Heart right ventricle (tissue), 16 donors: ENCODE measurements around the gene SOX8. TPM values are rescaled to one million over a fixed set of nuclear protein-coding genes. Genes with fewer than 3 reads are reported as not detected.

ENCODE experiments used
- ATAC-seq, 8 donors: fragments of 200-7000 bp; cut with Tn5 transposase; one replicate each; pipeline ENCODE4 v1.9.1; 2020; ENCODE audit warnings: mild to moderate bottlenecking in 8 of 8, moderate library complexity in 8 of 8, moderate number of reproducible peaks in 1 of 8
- DNase-seq, 2 donors: peaks; one replicate each; pipeline ENCODE4 v3.0.0-alpha.2; 2020
- H3K27ac ChIP-seq, 10 donors: fragments of 200-600 bp; sonication (generic) in 2 of 10; one replicate each; pipeline versions ENCODE4 v1.5.0 to v1.8.0; 2020 to 2022; ENCODE audit warnings: mild to moderate bottlenecking in 3 of 10
- H3K27me3 ChIP-seq, 7 donors: fragments of 200-600 bp; one replicate each; pipeline ENCODE4 v1.8.0; 2021 to 2022; ENCODE audit warnings: mild to moderate bottlenecking in 2 of 7
- H3K36me3 ChIP-seq, 9 donors: fragments of 200-600 bp; sonication (generic) in 1 of 9; one replicate each; pipeline versions ENCODE4 v1.5.0 to v1.8.0; 2020 to 2022; ENCODE audit warnings: mild to moderate bottlenecking in 2 of 9
- H3K4me1 ChIP-seq, 9 donors: fragments of 200-600 bp; sonication (generic) in 1 of 9; one replicate each; pipeline versions ENCODE4 v1.5.0 to v1.8.0; 2020 to 2022; ENCODE audit warnings: mild to moderate bottlenecking in 4 of 9
- H3K4me3 ChIP-seq, 10 donors: fragments of 200-600 bp; sonication (generic) in 2 of 10; one replicate each; pipeline versions ENCODE4 v1.5.0 to v1.8.0; 2020 to 2022; ENCODE audit warnings: mild to moderate bottlenecking in 7 of 10, moderate library complexity in 2 of 10
- H3K9me3 ChIP-seq, 11 donors: fragments of 200-600 bp in 10 of 11; sonication (generic) in 2 of 11; one replicate each; pipeline versions ENCODE4 v1.5.0 to v1.8.0; 2013 to 2022; ENCODE audit warnings: mild to moderate bottlenecking in 2 of 11, control low read depth in 1 of 11, moderate library complexity in 1 of 11
- CTCF ChIP-seq, 9 donors: fragments of 200-600 bp; sonication (generic) in 2 of 9; IDR thresholded peaks; one replicate each; pipeline versions ENCODE4 v1.5.0 to v1.8.0; 2021 to 2022; ENCODE audit warnings: antibody characterized with exemption in 9 of 9, mild to moderate bottlenecking in 5 of 9, moderate library complexity in 1 of 9
- WGBS, 2 donors: extraction: QIAGEN DNeasy Blood & Tissue Kit; methylation state at CpG; one replicate each; pipeline ENCODE4 v1.1.7; 2013; ENCODE audit warnings: inconsistent platforms in 1 of 2; 5-methylcytosine and 5-hydroxymethylcytosine counted together
- intact Hi-C, 10 donors: fragments of 100-400 bp; cut with DNase I; formaldehyde crosslinking; loops; one replicate each; pipeline versions ENCODE4 v1.11.1 to v1.14.2; 2022
- polyA plus RNA-seq, 2 donors: library from polyadenylated mRNA; stranded (reverse); fragments of 200-250 nt; gene quantifications; one replicate each; pipeline ENCODE4 v1.2.3, GENCODE V29; 2013
- total RNA-seq, 10 donors: library from RNA; stranded (reverse); fragmentation: NEBNext Ultra II Directional in 3 of 10; extraction: Animal tissue kit (Norgen Biotek cat#: 25700) in 3 of 10; gene quantifications; one replicate each; pipeline versions ENCODE4 v1.2.1 to v1.2.4, GENCODE V29; 2021 to 2023
- donor health status: Arrhythmogenic right ventricular cardiomyopathy.
- donor health status: ischemic (EF 13 %, LVEDD 7.1; RV severe dilation, severe dysfunction).
- donor health status: healthy with polysubstance abuse.
- donor health status: DM: no; HTN: yes; CAD: no.
- donor health status: DM: no; HTN: no; CAD: no.
- donor health status: ischemic (EF 25% LVEDD 6.9; RV normal size, moderate dysfunction).
- donor health status: ischemic (EF 25% LVEDD 5.7; RV mildly dilated, moderate dysfunction).
- donor health status: healthy.
- donor health status: DM: yes; HTN: yes; CAD: no.
- donor health status: Ischemic cardiomyopathy.
- donor health status: ischemic (EF 35%, LVEDD 5.7; RV mildly dilated, moderate dysfunction).
- donor health status: nonischemic (EF 11% LVEDD 7.7; RV severe dilation, severe dysfunction).
- donor health status: DM: yes; HTN: yes; CAD: no.
- donor health status: PGD.
- donor health status: ischemic (EF 29% LVEDD 5.4; RV normal size, mild dysfunction).
- donor health status: nonischemic (EF 23%, LVEDD 6.1; RV moderate dilation, normal function).

Gene SOX8
- total and polyA plus RNA-seq, 12 donors = 0.35 to 2.3 (median 1.0) TPM

GRCh38 chr16:1028524-1029258 is 47.1 kb downstream of the SOX8 start:
- no peak for DNase-seq
- no peak overlapping the region for H3K27ac ChIP-seq
- H3K9me3 ChIP-seq = no peaks in the 10 kb centered on the region
- no peak for TF ChIP-seq CTCF (IDR thresholded peaks at IDR 0.05)
- WGBS, 2 donors = 15 to 26% methylated on average over 30 to 39 of the region's 39 CpGs
- peaks cover 0 to 26% (median 5%) of the 10 kb centered on the region in 9 donors for H3K4me1 ChIP-seq
- no peaks in the 10 kb centered on the region for H3K36me3 ChIP-seq
- ATAC-seq = peak in 5 of 8 donors; percentile 17 to 28 (median 26)
- H3K4me3 ChIP-seq = no peak overlapping the region
- intact Hi-C loops = no loop called here
- peaks cover 0 to 49% (median 43%) of the 10 kb centered on the region in 7 donors for H3K27me3 ChIP-seq

- TF ChIP-seq CTCF (IDR thresholded peaks at IDR 0.05) = no peak
- Histone ChIP-seq H3K27ac (no peak overlapping the region), H3K4me1 (peaks cover 0 to 26% (median 5%) of the 10 kb centered on the region in 9 donors), H3K4me3 (no peak overlapping the region), H3K9me3 (no peaks in the 10 kb centered on the region), H3K27me3 (peaks cover 0 to 45% (median 38%) of the 10 kb centered on the region in 7 donors), H3K36me3 (no peaks in the 10 kb centered on the region)
- 52 to 61% methylated on average over 14 of the region's 14 CpGs for WGBS, 2 donors
- intact Hi-C loops = no loop called here
- no peak for ATAC-seq
- DNase-seq = no peak
Measured at GRCh38 chr16:1029259-1029545, 47.6 kb downstream of the SOX8 start.

GRCh38 chr16:1030473-1030901 is 48.9 kb downstream of the SOX8 start:
- Histone ChIP-seq H3K27ac (no peak overlapping the region), H3K36me3 (no peaks in the 10 kb centered on the region), H3K27me3 (peaks cover 0 to 46% (median 31%) of the 10 kb centered on the region in 7 donors), H3K9me3 (no peaks in the 10 kb centered on the region), H3K4me1 (peaks cover 0 to 26% (median 5%) of the 10 kb centered on the region in 9 donors), H3K4me3 (no peak overlapping the region)
- ATAC-seq (peak in 6 of 8 donors; percentile 42 to 79 (median 52)), DNase-seq (no peak)
- WGBS, 2 donors = 33 to 35% methylated on average over 26 of the region's 26 CpGs
- intact Hi-C loops = no loop called here
- TF ChIP-seq CTCF (IDR thresholded peaks at IDR 0.05) = no peak

GRCh38 chr16:1031666-1032065 is 50.1 kb downstream of the SOX8 start:
- intact Hi-C loops = no loop called here
- WGBS, 2 donors = 87 to 94% methylated on average over 17 of the region's 17 CpGs
- H3K27me3 ChIP-seq = peaks cover 0 to 58% (median 42%) of the 10 kb centered on the region in 7 donors

More at GRCh38 chr16:1031666-1032065, 50.1 kb downstream of the SOX8 start:
- H3K27ac ChIP-seq = no peak overlapping the region
- ATAC-seq = no peak
- no peaks in the 10 kb centered on the region for H3K36me3 ChIP-seq
- peaks cover 0 to 26% (median 5%) of the 10 kb centered on the region in 9 donors for H3K4me1 ChIP-seq
- no peak overlapping the region for H3K4me3 ChIP-seq
- DNase-seq = no peak
- no peak for TF ChIP-seq CTCF (IDR thresholded peaks at IDR 0.05)
- H3K9me3 ChIP-seq = no peaks in the 10 kb centered on the region
